HL-60/S4 (cell line): ENCODE data around the gene CMYA5.
"Not testable (repeated sequence)": the region's sequence is repeated elsewhere in the genome, so short reads cannot be mapped to it uniquely, and the experiment has no call there.

Experiments used
- in situ Hi-C: fragments of 300-500 bp; cut with MboI; formaldehyde crosslinking; loops from 2 replicates; pipeline ENCODE4 v1.14.3; 2022; ENCODE audit warnings: low sequenced_read_pairs

The CMYA5 gene

DNA sequence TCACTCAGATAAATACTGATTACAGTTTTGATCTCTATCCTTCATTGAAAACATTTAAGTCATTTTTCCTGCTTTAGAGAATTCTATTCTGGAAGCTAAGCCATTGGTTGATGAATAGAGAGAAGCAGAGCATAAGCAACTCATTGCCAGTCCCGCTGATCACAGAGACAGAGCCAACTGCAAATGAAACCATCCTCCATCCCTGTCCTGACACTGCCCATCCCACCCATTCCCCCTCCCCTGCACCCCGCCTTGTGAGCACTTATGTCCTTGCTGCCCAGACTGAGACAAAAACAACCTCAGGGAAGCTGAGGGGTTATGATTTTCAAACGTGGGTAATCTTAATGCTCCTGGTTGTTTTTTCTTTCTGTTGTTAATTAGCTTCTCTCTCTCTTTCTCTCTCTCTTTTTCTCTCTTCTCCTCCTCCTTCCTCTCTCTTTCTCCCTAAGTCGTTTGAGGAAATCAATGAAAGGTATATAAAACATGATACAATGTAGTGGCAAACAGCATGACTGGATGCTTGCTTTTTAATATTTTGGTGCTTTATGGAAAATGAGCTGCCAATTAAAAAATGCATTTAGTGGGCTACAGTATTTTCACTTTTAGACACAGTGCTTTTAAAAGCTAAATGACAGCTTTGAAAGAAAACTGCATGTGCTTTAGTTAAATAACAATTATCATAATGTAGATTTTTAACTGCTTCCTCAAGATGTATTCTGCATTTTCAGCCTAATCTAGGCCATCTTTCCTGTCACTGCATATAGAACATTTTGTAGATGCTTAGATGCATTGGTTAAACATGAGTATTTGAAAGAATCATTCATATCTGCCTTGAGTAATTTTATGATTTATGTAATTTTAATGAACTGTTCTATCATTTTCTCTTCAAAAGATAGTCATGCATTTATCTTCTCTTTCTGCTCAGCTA is 57.3 kb downstream of the CMYA5 start:
- in situ Hi-C loops, result no loop called here

DNA sequence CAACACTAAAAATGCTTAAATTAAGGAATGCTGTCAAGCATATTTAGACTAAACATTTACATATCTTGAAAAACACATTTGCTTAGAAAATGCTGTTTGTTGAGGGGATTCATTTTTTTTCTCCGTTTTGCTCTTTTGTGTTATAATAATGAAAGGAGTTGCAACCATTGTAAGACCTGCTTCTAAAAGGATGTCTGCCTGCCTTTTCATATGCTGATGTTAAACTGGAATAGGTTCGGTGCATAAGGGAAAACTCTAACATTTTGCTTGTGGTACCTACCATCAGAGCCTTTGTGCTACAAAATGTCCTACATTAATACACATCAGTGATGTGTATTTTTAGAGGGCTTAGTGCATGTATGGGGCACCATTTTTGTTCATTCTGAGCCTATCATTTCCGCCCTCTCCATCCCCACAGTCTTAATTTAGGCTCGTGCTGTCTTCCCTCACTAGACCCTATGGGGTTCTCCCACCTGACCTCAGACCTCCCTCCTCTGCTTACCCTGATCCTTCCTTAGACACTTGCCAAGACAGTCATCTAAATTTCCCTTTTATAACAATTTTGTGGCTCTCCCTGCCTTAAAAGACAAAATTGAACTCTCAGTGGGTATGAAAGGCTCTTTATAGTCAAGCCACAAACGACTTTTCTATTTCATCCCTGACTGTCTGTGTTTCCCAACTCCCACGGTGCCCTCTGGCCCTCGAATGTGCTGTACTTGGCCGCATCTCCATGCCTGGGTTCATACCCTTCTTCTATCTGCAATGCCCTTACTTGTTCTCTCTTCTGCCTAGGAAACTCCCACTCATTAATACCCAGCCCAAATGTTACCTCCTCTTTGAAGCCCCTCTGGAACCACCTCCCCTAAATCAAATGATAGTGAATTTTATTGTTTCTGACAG is 61.2 kb downstream of the CMYA5 start:
- in situ Hi-C loops, result no loop called here

DNA sequence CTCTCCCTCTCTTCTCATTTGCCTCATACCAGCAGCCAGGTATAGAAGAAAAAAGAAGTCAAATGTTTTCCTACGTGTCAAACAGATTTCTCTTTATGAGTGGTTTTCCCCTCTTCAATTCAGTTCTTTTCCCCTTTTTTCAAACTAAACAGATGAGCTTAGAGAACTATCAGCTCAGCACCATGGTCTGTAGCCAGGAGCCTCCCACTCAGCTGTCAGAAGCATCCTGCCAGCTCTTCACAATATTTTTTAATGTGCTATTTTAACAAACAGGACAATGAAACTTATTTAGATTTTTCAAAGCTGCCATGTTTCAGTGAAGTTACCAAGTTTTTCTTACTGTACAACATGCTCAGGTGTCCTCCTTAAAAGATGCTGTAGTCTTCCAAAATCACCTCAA is 63.5 kb downstream of the CMYA5 start:
- in situ Hi-C loops, result no loop called here

DNA sequence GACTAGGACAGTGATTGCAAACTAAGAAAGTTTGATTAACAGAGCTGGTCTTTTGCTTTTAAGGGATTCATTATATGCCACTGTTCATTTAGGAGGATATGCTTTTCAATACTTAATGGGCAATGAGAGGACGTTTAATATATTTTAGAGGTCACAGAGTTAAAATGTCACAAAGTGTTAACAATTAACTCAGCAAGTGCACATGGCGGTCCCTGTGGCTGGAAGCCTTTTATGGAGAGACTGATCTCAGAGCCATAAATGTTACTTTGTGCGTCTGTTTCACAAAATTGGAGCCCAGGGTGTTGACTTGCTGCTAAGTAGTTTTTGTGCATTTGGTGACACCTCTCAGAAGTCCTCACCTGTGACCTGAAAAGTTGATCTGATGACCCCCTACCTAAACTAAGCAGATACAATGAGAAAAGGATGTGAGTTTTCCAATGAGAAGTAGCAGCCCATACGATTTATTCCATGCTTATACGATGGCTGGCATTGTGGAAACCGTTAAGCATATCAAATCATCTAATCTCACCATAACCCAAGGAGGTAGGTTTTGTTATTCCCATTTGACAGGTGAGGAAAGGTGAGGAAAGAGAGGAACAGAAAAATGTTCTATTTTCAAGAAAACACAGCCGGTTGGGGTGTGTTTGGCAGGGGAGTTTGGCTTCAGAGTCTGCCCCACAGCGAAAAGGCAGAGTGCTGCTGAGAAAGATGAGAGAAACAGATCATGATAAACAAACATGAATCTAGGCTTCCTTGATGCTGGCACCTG is 64.4 kb downstream of the CMYA5 start:
- in situ Hi-C loops, result no loop called here

DNA sequence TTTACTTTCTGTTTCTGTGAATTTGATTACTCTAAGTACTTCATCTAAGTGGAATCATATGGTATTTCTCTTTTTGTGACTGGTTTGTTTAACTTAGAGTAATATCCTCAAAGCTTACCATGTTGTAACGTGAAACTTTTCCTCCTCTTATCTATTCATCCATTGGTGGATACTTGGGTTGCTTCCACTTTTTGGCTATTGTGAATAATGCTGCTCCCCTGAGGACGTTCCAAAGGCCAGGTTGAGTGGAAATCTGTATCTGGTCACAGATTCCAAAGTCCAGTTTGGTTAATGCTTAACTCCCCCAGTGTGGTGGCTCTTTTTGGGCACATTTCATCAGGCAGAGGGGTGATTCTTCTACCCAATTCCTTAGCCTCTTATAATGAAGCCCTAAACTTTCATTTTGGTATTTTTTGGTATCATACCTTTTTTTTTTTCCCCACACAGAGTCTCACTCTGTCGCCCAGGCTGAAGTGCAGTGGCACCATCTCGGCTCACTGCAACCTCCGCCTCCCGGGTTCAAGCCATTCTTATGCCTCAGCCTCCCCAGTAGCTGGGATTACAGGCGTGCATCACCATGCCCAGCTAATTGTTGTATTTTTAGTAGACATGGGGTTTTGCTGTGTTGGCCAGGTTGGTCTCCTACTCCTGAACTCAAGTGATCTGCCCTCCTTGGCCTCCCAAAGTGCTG is 65.4 kb downstream of the CMYA5 start:
- in situ Hi-C loops, result no loop called here

DNA sequence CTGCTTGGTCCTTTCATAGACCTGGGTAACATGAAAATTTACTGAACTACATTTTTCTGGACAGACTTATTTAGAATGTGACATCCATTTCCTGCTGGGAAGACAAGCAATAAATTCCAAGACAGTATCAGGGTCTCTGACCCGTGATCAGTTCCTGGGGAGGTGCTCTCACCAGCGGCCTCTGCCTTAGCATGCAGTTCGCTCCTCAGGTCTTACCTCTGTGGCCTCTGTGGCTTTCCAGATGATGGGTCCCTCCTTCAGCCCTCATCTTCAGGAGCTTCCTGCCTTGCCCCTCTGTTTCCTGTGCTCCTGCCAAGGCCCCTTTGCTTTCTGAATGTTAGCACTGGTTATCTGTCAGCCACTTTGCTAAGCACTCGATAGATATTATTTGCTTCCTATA is 66.4 kb downstream of the CMYA5 start:
- in situ Hi-C loops, result no loop called here

- in situ Hi-C loops, result no loop called here
These were observed 69.8 kb downstream of the CMYA5 start for GRCh38 chr5:79759436-79759835.

DNA sequence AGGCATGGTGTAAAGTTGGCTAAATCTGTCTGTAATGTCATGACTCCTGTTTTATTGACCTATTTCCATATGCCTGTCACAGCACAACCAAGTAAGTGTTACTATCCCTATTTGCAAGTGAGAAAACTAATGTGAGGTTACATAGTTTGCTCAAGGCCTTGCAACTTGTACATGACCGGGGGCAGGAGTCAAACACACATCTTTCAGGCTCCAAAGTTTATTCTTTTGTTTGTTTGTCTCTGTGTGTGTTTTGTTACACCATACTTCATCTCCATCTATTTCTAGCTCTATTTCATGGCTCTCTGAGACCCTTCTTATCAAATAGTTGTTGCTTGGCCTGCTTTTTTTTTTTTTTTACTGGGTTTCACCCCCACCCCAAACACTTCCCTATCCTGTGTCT is 70.2 kb downstream of the CMYA5 start:
- in situ Hi-C loops, result no loop called here

GRCh38 chr5:79762929-79763328 is 73.3 kb downstream of the CMYA5 start:
- in situ Hi-C loops, result no loop called here

DNA sequence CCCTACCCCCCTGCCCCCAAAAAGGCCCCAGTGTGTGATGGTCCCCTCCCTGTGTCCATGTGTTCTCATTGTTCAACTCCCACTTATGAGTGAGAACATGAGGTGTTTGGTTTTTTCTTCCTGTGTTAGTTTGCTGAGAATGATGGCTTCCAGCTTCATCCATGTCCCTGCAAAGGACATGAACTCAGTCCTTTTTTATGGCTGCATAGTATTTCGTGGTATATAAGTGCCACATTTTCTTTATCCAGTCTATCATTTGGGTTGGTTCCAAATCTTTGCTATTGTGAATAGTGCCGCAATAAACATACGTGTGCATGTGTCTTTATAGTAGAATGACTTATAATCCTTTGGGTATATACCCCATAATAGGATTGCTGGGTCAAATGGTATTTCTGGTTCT is 74.5 kb downstream of the CMYA5 start:
- in situ Hi-C loops, result not testable (repeated sequence)

DNA sequence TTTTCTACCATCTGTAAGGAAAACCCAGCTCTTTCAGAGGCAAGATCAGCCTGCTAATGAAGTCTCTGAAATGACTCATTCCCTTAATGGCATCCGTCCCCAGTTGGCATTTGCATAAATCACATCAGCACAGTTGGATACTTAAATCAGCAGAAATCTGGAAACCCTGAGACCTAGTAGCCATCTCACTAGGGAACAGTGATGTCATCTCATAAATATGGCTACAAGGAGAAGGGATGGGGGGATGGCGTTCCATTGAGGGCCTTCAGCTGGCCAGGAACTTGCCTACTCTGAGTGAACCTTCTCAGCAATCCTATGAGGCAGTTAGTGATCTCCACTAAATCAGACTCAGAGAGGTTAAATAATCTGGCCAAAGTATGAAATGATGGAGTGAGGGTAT is 81.8 kb downstream of the CMYA5 start:
- in situ Hi-C loops, result no loop called here

- in situ Hi-C loops, result no loop called here
These were observed 83.0 kb downstream of the CMYA5 start for GRCh38 chr5:79772651-79773050.

GRCh38 chr5:79773612-79774011 is 84.0 kb downstream of the CMYA5 start:
- in situ Hi-C loops, result no loop called here

- in situ Hi-C loops, result no loop called here
These were observed 84.7 kb downstream of the CMYA5 start for GRCh38 chr5:79774171-79774854.

GRCh38 chr5:79774855-79775237 is 85.2 kb downstream of the CMYA5 start:
- in situ Hi-C loops, result no loop called here

- in situ Hi-C loops, result not testable (repeated sequence)
These were observed 95.1 kb downstream of the CMYA5 start for GRCh38 chr5:79784741-79785140.

DNA sequence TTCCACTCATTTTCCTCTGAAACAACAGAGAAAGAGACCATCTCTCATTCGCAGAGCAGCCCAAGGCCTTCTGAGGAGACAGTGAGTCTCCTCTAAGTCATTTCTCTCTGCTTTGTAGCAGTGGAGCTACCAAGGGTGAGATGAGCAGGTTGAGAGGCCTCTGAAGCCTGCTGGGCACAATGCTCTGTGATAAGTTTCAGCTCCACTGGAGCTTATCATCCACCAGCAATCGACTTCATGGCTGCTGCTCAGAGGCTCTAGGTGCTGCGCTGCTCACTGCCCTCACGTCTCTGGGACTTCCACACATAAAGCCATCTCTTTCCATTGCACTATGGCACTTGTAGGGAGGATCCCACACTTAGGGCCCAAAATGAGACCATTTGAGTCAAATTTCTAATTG is 96.3 kb downstream of the CMYA5 start:
- in situ Hi-C loops, result no loop called here

- in situ Hi-C loops, result no loop called here
These were observed 97.8 kb downstream of the CMYA5 start for GRCh38 chr5:79787448-79787847.

DNA sequence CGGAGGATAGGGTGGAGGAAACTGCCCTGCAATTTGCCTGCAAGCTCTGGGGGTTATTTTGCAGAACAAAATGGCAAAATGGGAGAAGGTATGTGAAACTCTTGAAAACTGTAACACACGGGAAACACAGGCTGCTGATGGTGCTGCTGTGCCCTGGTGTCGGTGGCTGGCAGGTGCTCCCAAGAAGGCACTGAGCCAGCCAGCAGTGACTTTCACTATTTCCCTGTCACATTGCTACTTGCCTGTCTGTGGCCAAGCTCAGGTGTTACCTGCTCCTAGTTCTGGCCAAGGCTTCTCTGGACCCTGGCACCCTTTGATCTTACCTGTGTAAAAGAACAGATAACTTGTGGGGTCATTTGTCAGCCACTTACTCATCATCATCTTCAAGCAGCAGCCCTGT is 102.2 kb downstream of the CMYA5 start:
- in situ Hi-C loops, result no loop called here

DNA sequence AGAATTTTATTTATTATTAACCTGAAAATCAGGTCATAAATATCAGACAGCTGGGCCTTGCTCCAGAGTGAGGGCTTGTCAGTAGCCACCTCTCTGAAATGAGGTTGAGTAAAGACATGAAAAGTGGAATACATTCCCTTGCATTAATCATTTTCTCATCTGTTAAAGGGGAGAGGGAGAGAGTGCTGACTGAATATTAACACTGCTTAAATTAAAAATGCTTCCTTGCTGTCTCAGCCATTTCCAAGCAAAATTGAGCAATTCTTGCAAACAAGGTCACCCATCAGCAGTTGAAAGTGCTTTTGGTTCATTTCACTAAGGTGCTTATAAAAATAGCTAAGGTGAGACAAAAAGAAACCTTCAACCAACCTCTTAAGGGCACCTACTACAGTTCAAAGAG is 102.8 kb downstream of the CMYA5 start:
- in situ Hi-C loops, result no loop called here
